HepG2 (cell line): ENCODE data around the gene KIAA0825. TPM values are rescaled to one million over a fixed set of nuclear protein-coding genes. Genes with fewer than 3 reads are reported as not detected.

Experiments
- ATAC-seq: fragments of 200-7000 bp; cut with Tn5 transposase; 3 replicates; pipeline ENCODE4 v1.9.1; 2020; ENCODE audit warnings: mild to moderate bottlenecking, moderate library complexity
- BruUV-seq: library from RNA; stranded (reverse); fragments of 400-500 nt; replicated peaks from 2 replicates; lab custom pipeline; 2021; lab: Mats Ljungman, UMichigan
- CTCF ChIA-PET: fragments of 300-600 bp; formaldehyde crosslinking; extraction: SDS; loops from one replicate; lab custom pipeline; 2021; ENCODE audit warnings: low total read pairs, inconsistent platforms, low intra/inter-chr PET ratio; lab: Yijun Ruan, JAX
- POLR2A ChIA-PET: fragments of 350-600 bp; sonication (Branson Sonifier 250); formaldehyde crosslinking; loops from one replicate; lab custom pipeline; 2020; ENCODE audit warnings: antibody characterized with exemption, inconsistent platforms; lab: Yijun Ruan, JAX
- DNase-seq: peaks from one replicate; pipeline ENCODE4 v3.0.0-alpha.2; 2015; ENCODE audit warnings: low spot score
- FAIRE-seq: peaks from 3 replicates; lab custom pipeline; 2011; peaks lifted over from hg19 to GRCh38; lab: Jason Lieb, UNC
- H2AFZ ChIP-seq: one replicate; pipeline ENCODE4 v1.6.1; 2011; ENCODE audit warnings: low read length, inconsistent platforms
- H3K27ac ChIP-seq: fragments of 300-600 bp; 3 replicates; pipeline ENCODE4 v1.8.0; 2011; ENCODE audit warnings: mixed run types, mild to moderate bottlenecking, mixed read lengths, low read length, inconsistent platforms; ENCODE audit not compliant: insufficient read depth; ENCODE audit errors: extremely low read length
- H3K27me3 ChIP-seq, 2 experiments: fragments of 200-600 bp in 1 of 2; 2 replicates in 1 of 2; 3 replicates in 1 of 2; pipeline versions ENCODE4 v1.6.0 to v1.8.0; 2011; ENCODE audit warnings: low read length in 2 of 2, mild to moderate bottlenecking in 2 of 2, moderate library complexity in 2 of 2, inconsistent platforms in 1 of 2; ENCODE audit not compliant: insufficient read depth in 2 of 2, control insufficient read depth in 1 of 2
- H3K36me3 ChIP-seq, 2 experiments: fragments of 200-600 bp in 1 of 2; replicated peaks in 1 of 2; 2 replicates in 1 of 2; 3 replicates in 1 of 2; pipeline versions ENCODE4 v1.5.1 to v1.8.0; 2011; ENCODE audit warnings: low read length in 2 of 2, inconsistent platforms in 1 of 2; ENCODE audit not compliant: insufficient read depth in 2 of 2, control insufficient read depth in 1 of 2
- H3K4me1 ChIP-seq: 2 replicates; pipeline ENCODE4 v1.5.1; 2012; ENCODE audit warnings: low read length, inconsistent platforms; ENCODE audit not compliant: insufficient read depth
- H3K4me2 ChIP-seq: 2 replicates; pipeline ENCODE4 v1.6.0; 2011; ENCODE audit warnings: low read depth, low read length, inconsistent platforms
- H3K4me3 ChIP-seq, 3 experiments: fragments of 200-600 bp in 1 of 3; sonication (generic), shearing (Covaris generic) in 1 of 3; replicated peaks in 1 of 3; 2 replicates each; pipeline ENCODE4 v1.5.1; 2011 to 2016; ENCODE audit warnings: low read length in 3 of 3, inconsistent platforms in 2 of 3, low read depth in 2 of 3, mild to moderate bottlenecking in 2 of 3, control low read depth in 1 of 3, mixed read lengths in 1 of 3; ENCODE audit not compliant: insufficient read depth in 1 of 3
- H3K79me2 ChIP-seq: one replicate; pipeline ENCODE4 v1.6.1; 2011; ENCODE audit warnings: low read length, inconsistent platforms; ENCODE audit not compliant: insufficient read depth
- H3K9ac ChIP-seq: 2 replicates; pipeline ENCODE4 v1.6.0; 2011; ENCODE audit warnings: mild to moderate bottlenecking, low read depth, low read length, inconsistent platforms; ENCODE audit not compliant: insufficient read depth
- H3K9me3 ChIP-seq: 2 replicates; pipeline ENCODE4 v1.5.1; 2012; ENCODE audit warnings: mild to moderate bottlenecking, low read length
- H4K20me1 ChIP-seq: 2 replicates; pipeline ENCODE4 v1.6.0; 2011; ENCODE audit warnings: inconsistent platforms, mild to moderate bottlenecking, low read length, moderate library complexity; ENCODE audit not compliant: insufficient read depth
- CREM ChIP-seq, 2 experiments: sonication (generic) in 1 of 2; formaldehyde crosslinking in 1 of 2; IDR thresholded peaks; 2 replicates each; pipeline versions ENCODE4 v1.4.0 to v1.6.1; 2016 to 2020; ENCODE audit warnings: antibody characterized with exemption in 1 of 2, mild to moderate bottlenecking in 1 of 2, missing genetic modification reagents in 1 of 2
- XRCC5 ChIP-seq: fragments of 200-400 bp; formaldehyde crosslinking; optimal IDR thresholded peaks from 2 replicates; pipeline ENCODE3; 2017; ENCODE audit warnings: mild to moderate bottlenecking, low read length
- ZBTB46 ChIP-seq: sonication (generic); formaldehyde crosslinking; IDR thresholded peaks from 2 replicates; pipeline ENCODE4 v1.4.0; 2020; ENCODE audit warnings: mild to moderate bottlenecking, missing genetic modification reagents, borderline replicate concordance
- ZNF225 ChIP-seq: sonication (generic); formaldehyde crosslinking; IDR thresholded peaks from 2 replicates; pipeline ENCODE4 v1.4.0; 2020; ENCODE audit warnings: mild to moderate bottlenecking, missing genetic modification reagents
- ZNF563 ChIP-seq: sonication (generic); formaldehyde crosslinking; IDR thresholded peaks from 2 replicates; pipeline ENCODE4 v1.8.0; 2022; ENCODE audit warnings: mild to moderate bottlenecking, moderate library complexity, missing genetic modification reagents
- ZNF576 ChIP-seq: sonication (generic); formaldehyde crosslinking; IDR thresholded peaks from 2 replicates; pipeline ENCODE4 v1.4.0; 2020; ENCODE audit warnings: mild to moderate bottlenecking, missing genetic modification reagents
- ZNF652 ChIP-seq: IDR thresholded peaks from 2 replicates; pipeline ENCODE4 v1.6.1; 2016; ENCODE audit warnings: low read depth, borderline replicate concordance
- WGBS: methylation state at CpG from one replicate; pipeline ENCODE4 v1.1.6; 2017; ENCODE audit warnings: low lambda C conversion rate; 5-methylcytosine and 5-hydroxymethylcytosine counted together
- in situ Hi-C: cut with HindIII; loops from 2 replicates; pipeline ENCODE4 v1.10.0; 2017; ENCODE audit warnings: low pct_unique_long_range_greater_than_20kb; ENCODE audit not compliant: extremely low pct_ligation_motif_present
- intact Hi-C: fragments of 100-400 bp; cut with micrococcal nuclease; formaldehyde crosslinking; loops from one replicate; pipeline ENCODE4 v1.10.0; 2022; ENCODE audit not compliant: unreplicated experiment
- polyA plus RNA-seq, 8 experiments: library from polyadenylated mRNA; depleted of rRNA in 3 of 8; stranded (reverse) in 7 of 8; unstranded in 1 of 8; fragments of >200 nt; fragmentation: Illumina TruSeq in 4 of 8; extraction: Trizol in 4 of 8; gene quantifications; 2 replicates each; pipeline versions ENCODE4 v1.2.1 to v1.2.3, GENCODE V29; 2011 to 2016; ENCODE audit warnings: low read depth in 4 of 8, missing spikeins in 1 of 8, mixed read lengths in 1 of 8; ENCODE audit not compliant: insufficient read depth in 1 of 8
- total RNA-seq, 5 experiments: library from RNA; depleted of rRNA; stranded (reverse); fragments of >200 nt; fragmentation: Illumina TruSeq; extraction: Trizol; gene quantifications; 2 replicates each; pipeline ENCODE4 v1.2.3, GENCODE V29; 2016; ENCODE audit warnings: low read depth in 1 of 5
- TF ChIP-seq, protein P1 (sequence below): sonication (generic); formaldehyde crosslinking; IDR thresholded peaks from 2 replicates; pipeline ENCODE4 v1.4.0; 2020; ENCODE audit warnings: missing genetic modification reagents, borderline replicate concordance
- TF ChIP-seq, protein P2 (sequence below): sonication (generic); formaldehyde crosslinking; IDR thresholded peaks from 2 replicates; pipeline ENCODE4 v1.4.0; 2020; ENCODE audit warnings: mild to moderate bottlenecking, missing genetic modification reagents

The KIAA0825 gene
- total and polyA plus RNA-seq, 2 of the 13 experiments (the other 11 are each of a cell fraction or from before 2014, with no cell fraction given), result 0.05 to 0.51 TPM

GRCh38 chr5:94180761-94181160 lies 437.6 kb downstream of the KIAA0825 start (continued):
- TF ChIP-seq CREM (IDR thresholded peaks at IDR 0.05), result no peak
- no peak for TF ChIP-seq CREM (CRISPR knock-in tag; IDR thresholded peaks at IDR 0.05)
- no peak for TF ChIP-seq ZNF225 (CRISPR knock-in tag)
- TF ChIP-seq ZNF576 (CRISPR knock-in tag), result no peak
- TF ChIP-seq XRCC5, result no peak
- no peak for TF ChIP-seq ZNF563 (CRISPR knock-in tag)
- TF ChIP-seq, protein P1, sequence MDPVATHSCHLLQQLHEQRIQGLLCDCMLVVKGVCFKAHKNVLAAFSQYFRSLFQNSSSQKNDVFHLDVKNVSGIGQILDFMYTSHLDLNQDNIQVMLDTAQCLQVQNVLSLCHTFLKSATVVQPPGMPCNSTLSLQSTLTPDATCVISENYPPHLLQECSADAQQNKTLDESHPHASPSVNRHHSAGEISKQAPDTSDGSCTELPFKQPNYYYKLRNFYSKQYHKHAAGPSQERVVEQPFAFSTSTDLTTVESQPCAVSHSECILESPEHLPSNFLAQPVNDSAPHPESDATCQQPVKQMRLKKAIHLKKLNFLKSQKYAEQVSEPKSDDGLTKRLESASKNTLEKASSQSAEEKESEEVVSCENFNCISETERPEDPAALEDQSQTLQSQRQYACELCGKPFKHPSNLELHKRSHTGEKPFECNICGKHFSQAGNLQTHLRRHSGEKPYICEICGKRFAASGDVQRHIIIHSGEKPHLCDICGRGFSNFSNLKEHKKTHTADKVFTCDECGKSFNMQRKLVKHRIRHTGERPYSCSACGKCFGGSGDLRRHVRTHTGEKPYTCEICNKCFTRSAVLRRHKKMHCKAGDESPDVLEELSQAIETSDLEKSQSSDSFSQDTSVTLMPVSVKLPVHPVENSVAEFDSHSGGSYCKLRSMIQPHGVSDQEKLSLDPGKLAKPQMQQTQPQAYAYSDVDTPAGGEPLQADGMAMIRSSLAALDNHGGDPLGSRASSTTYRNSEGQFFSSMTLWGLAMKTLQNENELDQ (CRISPR knock-in tag), result no peak
- TF ChIP-seq, protein P2, sequence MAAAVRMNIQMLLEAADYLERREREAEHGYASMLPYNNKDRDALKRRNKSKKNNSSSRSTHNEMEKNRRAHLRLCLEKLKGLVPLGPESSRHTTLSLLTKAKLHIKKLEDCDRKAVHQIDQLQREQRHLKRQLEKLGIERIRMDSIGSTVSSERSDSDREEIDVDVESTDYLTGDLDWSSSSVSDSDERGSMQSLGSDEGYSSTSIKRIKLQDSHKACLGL, result no peak

GRCh38 chr5:94175912-94176311 lies 442.5 kb downstream of the KIAA0825 start:
- ChIA-PET CTCF (no interaction called here), POLR2A (no interaction called here)
- no peak overlapping the region for H2AFZ ChIP-seq
- no TSS peak for BruUV-seq
- WGBS, result 3% methylated on average over 1 of the region's 1 CpG
- FAIRE-seq (no peak), ATAC-seq (no peak), DNase-seq (no peak)
- intact Hi-C loops, result no loop called here
- no peaks in the 10 kb centered on the region for H3K27me3 ChIP-seq
- in situ Hi-C loops, result no loop called here
- H3K4me3 ChIP-seq, result no peak overlapping the region
- H3K79me2 ChIP-seq, result no peaks in the 10 kb centered on the region
- no peaks in the 10 kb centered on the region for H3K9me3 ChIP-seq
- H3K4me2 ChIP-seq, result no peak overlapping the region
- TF ChIP-seq ZBTB46 (CRISPR knock-in tag) (no peak), ZNF652 (CRISPR knock-in tag) (no peak)
- no peaks in the 10 kb centered on the region for H3K36me3 ChIP-seq
- H3K4me1 ChIP-seq, result no peaks in the 10 kb centered on the region
- H3K27ac ChIP-seq, result no peak overlapping the region
- no peak overlapping the region for H3K9ac ChIP-seq
- H4K20me1 ChIP-seq, result no peaks in the 10 kb centered on the region
